Stimulated activated CD4-positive, alpha-beta T cell treated with anti-CD3 and anti-CD28 coated beads, Interleukin-1b, Interleukin-23, amount 100 ng/mL, for 1 hour (primary cell): ENCODE data around the gene ACTN2.

Experiments used
- DNase-seq, 2 donors: peaks; one replicate each; pipeline ENCODE4 v3.0.0-alpha.2; 2020; ENCODE audit warnings: low read depth in 2 of 2

Gene ACTN2

DNA sequence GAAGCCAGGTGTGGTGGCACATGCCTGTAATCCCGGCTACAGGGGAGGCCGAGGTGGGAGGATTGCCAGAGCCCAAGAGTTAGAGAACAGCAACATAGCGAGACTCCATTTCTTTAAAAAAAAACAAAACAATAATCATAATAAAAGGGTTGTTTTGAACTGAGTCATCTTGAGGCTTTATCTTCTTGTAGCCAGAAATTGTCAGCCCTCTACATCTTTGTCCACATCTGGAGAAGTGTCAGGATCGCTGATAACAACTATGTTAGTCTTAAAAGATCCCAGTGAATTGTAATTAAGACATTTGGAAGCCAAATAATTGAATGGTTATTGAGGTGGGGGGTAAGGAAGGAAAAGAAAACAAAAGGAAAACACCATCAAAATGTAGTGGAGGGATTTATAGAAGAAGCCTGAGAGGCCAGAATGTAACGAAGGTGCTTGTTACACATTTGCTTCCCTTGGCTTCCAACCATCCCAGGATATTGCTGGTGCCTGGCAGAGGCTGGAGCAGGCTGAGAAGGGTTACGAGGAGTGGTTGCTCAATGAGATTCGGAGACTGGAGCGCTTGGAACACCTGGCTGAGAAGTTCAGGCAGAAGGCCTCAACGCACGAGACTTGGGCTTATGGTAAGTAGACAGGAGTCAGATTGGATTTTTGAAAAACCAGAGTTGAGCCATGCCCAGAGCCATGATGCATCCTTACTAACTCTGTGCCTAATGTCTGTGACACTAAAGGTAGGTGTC, 56.3 kb downstream of the ACTN2 start:
- DNase-seq, result no peak

DNA sequence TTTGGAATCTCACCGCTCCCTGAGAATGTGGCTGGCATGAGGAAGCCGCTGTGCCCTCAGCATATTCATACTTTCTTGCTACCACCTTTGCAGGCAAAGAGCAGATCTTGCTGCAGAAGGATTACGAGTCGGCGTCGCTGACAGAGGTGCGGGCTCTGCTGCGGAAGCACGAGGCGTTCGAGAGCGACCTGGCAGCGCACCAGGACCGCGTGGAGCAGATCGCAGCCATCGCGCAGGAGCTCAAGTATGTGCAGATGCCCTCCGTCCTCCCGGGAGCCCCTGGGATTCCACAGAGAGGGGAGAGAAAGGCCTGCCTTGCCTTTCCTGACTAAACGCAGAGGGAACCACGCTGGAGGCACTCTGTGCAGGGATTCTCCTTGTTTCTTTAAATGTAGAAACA, 58.2 kb downstream of the ACTN2 start:
- no peak for DNase-seq

DNA sequence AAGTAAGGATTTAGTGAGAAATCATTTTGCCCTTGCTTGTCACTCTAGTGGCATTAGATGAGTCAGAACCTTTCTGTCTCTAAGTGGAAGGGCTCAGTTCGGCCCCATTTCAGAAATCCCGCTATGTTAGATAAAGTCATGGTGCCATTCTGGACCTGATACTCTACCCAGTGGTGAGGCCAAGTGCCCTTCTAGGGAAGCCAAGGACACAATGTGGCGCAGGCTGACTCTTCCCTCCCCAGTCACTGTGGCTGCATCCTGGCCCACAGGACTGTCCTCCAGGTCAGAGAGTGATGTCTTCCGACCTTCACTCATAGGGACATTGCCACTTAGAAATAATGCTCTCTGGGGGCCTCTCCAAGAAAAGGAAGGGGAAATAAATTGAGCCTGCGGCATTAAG, 60.5 kb downstream of the ACTN2 start:
- no peak for DNase-seq

DNA sequence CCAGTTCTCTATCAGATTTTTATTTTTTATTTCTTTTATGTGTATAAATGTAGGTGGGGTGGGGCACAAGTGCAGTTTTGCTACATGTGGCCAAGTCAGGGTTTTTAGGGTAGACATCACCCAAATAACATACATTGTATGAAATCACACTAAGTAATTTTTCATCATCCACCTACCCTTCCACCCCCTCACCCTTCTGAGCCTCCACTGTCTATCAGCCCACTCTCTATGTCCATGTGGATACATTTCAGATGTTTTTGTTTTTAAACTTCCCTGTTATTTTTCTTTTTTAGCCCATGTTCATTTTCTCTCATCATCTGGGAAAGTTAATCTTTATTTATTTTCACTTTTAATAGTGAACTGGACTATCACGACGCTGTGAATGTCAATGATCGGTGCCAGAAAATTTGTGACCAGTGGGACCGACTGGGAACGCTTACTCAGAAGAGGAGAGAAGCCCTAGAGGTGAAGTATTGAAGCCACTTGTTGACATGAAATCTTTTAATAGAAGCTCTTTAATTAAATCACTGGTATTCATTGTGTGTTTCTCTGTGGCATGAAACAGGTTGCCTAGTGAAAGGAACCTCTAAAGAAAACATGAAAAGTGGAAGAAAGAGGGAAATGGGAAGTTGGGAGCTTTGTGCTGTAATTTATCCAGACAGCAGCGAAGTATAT, 61.1 kb downstream of the ACTN2 start:
- DNase-seq, result no peak

DNA sequence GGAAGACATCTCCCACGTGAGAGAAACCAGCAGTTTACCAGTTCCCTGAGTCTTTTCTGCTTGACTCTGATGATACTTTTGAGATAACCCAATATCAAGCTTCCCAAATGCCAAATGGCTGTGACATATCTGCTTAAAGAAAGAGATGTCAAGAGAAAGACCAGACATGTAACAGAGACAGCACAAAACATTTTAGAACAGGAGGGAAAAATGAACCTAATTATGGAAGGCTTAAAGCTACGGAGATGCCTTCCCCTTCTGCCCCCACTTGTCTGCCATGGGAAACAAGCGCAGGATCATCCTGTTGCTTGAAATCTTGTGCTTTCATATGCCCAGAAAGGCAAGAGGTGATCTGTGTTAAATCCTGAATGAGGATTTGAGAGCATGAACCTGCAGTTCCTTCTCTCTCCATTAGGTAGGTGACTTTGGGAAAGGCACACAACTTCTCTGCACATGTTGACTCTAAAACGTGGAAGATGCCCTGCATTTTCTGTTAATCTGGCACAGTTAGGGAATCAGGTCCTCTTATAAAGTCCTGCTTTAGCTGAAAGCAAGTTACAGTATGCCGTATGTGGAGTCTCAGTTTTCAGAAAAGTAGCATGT, 62.1 kb downstream of the ACTN2 start:
- DNase-seq, result no peak

DNA sequence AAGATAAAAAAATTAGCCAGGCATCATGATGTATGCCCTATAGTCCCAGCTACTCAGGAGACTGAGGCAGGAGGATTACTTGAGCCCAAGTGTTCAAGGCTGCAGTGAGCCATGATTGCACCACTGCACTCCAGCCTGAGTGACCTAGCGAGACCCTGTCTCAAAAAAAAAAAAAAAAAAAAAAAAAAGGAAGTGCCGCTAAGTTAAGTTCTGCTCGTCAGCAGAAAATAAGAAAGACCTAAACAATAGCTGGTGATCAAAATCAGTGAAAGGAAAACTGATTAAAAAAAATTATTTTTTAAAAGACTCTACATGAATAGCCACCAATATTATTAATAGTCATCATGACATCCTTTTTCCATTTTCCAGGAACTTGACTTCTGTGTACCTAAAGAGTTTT, 64.6 kb downstream of the ACTN2 start:
- no peak for DNase-seq

DNA sequence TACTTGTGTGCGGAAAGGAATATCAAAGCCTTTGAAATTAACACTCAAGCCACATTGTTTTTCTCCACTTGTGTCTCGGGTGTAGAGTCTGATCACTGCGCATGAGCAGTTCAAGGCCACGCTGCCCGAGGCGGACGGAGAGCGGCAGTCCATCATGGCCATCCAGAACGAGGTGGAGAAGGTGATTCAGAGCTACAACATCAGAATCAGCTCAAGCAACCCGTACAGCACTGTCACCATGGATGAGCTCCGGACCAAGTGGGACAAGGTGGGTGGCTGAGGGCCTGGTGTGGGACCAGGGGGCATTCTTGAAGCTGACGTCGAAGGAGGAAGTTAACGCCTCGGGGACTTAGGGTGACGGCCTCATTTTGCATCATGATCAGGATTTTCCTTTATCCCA, 65.1 kb downstream of the ACTN2 start:
- DNase-seq, result no peak

DNA sequence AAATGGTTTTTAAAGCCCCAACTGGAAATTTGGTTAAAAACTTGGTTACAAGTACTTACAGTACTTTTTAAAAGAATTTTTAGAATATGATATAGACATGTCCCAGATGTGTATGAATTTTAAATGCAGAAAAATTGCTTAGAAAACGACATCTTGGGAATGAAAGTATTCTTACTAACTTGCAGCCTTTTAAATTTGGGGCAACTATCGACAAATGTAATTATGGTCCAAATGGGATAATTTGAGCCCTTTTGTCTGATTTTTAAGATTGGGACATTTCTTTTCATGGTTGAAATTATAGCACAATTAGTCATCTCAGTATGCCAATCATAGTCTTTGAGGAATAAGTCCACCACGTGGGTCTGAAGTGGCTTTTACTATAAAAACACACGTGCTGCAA, 65.6 kb downstream of the ACTN2 start:
- DNase-seq, result no peak

DNA sequence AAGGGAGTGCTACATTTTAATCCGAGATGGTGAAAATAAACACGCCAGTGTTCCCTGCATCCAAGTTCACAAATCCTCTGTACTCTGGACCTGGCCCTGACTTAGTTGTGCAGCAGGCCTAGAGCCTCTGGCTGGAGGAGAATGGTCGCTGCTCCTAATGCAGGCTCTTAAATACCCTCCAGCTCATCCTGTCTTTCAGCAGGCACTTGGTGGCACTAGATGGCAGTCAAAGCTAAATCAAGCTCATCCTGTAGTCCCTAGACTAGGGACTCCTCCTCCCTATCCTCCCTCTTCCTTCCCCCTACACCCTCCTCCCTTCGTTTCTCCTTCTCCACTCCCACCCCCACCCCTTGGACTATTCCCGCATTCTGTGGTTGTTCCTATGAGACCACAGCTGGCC, 67.2 kb downstream of the ACTN2 start:
- no peak for DNase-seq

DNA sequence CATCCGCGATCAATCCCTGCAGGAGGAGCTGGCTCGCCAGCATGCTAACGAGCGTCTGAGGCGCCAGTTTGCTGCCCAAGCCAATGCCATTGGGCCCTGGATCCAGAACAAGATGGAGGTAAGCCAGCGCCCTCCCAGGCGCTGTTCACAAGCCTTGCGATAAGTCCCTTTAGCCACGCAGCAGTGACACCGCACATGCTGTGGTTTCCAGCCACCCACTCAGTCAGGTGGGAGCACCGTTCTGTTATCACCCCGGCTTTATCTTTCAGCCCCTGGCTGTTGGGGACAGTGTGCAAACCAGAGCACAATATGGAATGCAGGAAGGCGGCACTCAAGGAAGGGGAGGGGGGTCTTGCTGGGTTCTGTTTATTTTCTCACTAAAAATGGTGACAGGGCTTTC, 67.7 kb downstream of the ACTN2 start:
- no peak for DNase-seq

DNA sequence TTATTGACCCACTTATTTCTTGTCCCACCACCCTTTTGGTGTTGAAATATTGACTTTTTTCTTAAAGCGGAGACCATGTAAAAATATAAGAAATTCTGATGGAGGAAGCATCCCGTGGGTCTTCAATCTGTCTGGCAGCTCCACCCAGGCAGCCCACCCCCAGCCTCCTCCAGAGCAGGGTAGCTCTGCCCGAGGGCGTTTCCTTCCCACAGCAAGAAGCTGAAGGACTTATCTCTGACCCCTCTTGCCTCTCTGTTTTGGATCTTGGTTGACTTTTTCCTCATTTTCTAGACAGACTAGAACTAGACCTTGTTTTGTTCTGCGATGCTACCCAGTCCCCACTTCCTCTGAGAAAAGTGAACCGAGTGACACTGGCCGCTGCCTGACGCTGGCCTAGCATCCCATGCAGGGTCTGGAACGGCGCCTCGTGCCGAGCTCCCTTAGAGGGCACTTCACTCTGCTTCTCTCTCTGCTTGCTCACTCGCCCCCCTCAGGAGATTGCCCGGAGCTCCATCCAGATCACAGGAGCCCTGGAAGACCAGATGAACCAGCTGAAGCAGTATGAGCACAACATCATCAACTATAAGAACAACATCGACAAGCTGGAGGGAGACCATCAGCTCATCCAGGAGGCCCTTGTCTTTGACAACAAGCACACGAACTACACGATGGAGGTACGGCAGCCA, 68.4 kb downstream of the ACTN2 start:
- DNase-seq, result no peak

DNA sequence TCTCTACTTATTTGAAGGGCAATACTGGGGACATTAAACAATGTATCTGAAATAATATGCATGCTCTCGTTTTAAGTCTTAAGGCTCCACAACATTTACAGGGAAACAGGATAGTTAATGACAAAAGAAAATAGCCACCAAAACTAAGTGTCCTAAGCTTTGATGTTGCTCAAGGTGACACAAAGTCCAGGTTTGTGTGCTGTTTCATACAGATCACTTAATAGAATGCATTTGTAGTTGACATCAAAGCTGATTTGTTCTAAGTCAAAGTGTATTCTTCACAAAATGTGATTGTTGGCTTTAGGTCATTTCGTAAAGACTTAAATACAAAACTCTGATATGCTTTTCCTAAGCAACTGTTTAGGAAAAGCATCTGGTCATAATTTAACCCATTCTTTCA, 71.3 kb downstream of the ACTN2 start:
- no peak for DNase-seq

DNA sequence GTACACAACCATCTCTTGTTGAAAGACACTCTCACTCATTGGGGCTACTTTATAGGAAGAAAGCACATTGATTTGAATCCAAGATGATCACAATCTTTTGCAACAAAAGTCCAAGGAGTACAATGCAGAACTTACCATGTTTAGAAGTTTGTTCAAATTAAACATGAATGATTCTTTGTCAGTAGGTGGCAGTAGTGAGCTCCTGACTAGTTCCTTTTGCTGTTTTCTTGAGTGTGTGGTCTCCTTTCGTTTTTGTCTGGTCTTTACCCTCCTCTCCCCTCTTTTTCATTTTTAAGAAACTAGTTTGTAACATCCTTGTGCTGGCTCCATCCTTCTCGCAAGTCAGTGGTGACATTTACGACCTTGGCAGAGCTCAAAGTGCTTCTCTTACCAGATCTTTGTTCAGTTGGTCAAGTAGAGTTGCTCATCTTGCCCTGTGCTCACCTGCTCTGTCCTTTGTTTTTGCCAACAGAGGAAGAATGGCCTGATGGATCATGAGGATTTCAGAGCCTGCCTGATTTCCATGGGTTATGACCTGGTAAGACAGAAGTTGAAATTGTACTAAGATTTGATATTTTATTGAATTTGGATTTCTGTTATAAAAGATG, 73.1 kb downstream of the ACTN2 start:
- no peak for DNase-seq

DNA sequence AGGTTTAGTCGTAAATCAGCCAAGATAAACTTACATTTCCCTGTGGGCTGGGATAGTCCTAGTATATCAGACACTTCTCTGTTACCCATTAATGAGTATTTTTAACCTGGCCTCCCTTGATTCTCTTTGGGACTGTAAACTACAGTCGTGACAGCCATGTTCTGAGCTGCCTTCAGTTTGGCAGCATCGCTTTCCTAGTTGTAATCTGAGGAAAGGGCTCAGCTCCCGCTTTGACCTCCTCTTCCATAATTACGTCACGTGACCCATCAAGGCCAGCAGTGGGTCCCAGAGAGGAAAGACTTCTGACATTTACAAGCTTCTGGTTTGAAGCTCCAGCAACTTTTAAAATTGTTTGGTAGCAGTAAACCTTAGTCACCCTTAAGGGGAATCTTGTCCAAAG, 74.2 kb downstream of the ACTN2 start:
- DNase-seq, result no peak

DNA sequence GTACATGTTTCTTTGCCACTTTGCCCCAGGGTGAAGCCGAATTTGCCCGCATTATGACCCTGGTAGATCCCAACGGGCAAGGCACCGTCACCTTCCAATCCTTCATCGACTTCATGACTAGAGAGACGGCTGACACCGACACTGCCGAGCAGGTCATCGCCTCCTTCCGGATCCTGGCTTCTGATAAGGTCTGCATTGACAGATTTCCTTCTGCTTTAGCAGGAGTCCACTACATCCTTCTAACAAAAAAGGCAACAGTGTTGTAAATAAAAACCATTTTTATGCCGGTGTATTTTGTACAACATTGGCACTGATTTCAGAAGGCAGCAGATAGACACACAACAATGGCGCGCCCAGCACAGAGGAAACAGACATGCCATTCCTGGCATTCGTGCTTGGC, 74.7 kb downstream of the ACTN2 start:
- no peak for DNase-seq

DNA sequence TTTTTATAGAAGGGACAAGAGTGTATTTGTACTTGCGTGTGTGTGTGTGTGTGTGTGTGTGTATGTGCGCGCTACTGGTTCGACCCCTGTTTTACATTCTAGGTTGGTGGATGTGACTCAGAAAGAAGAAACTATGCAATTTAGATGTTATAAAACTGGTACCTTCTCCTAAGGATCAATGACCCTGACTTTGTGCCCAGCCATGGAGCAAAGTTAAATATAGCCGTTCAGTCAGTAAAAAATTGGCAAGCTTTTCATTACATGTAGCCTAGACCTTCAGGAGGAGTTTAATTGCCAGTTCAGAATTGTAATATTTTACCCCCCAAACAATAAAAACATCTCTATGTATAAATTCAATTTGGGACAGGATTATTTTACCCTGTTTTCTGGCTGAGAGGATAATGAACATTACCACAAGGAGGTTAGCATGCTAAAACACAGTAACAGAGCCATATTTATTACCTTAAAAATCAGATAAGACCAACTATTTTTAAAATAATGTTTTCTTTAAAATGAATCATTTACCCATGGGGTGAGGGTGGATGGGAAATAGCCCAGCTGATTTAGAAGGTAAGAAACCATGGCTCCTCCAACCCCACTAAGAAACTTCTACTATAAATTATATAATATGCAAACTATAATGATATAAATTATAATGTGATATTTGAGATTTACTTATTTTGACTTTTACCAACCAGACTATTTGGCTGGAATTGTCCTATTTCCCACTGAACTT, 75.3 kb downstream of the ACTN2 start:
- no peak for DNase-seq

DNA sequence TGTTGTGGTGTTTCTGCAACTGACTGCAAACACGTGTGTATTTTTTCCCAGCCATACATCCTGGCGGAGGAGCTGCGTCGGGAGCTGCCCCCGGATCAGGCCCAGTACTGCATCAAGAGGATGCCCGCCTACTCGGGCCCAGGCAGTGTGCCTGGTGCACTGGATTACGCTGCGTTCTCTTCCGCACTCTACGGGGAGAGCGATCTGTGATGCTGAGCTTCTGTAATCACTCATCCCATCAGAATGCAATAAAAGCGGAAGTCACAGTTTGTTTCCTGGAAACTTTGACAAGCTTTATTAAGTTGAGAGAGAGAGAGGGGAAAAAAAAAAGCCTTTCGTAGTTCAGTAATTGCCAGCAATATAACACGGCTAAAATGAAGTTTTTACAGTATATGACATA, 76.1 kb downstream of the ACTN2 start:
- DNase-seq, result no peak

DNA sequence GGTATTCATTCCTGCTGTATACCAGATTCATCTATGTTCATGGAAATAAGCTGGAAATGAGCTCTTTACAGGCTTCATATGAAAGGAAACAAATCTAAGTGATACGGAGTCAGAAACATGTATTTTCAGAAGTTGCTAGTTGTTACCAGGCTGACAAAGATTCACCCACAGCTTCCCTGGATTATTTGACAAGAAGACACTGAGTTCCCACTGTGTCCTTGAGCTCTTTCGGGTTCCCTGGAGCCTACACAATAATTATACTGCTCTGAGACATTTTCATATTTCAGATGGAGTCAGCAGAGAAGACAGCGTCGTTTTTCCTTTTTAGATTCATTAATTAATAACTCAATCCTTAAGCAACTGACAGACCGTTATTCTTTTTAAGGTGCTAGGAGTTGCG, 79.5 kb downstream of the ACTN2 start:
- DNase-seq, result no peak

DNA sequence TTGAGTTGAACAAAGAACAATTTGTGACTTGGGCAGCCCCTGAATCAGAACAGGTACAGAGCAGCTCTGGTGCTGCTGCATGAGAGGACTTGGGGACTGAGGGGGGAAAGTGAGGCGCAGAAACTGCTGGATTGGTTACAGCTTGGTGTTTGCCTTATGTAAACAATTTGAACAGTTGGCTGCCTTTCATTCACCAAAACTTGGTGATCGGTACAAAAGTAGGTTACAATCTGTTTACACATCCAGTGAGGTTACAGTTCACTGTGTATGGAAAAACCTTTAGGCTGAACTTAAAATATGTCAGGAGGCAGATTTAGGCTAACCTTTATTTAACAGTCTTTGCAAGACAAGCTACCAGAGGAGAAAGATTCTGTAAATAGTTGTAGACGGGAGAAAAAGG, 80.2 kb downstream of the ACTN2 start:
- no peak for DNase-seq

DNA sequence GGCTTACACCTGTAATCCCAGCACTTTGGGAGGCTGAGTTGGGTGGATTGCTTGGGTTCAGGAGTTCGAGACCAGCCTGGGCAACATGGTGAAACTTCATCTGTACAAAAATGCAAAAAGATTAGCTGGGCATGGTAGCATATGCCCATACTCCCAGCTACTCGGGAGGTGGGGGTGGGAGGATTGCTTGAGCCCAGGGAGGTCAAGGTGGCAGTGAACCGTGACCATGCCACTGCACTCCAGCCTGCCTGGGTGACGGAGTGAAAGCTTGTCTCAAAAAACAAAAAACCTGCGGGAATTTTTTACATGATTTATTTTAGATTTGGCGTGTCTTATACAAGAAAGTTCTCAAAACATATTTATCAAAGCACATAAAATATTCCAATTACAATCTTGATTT, 81.0 kb downstream of the ACTN2 start:
- no peak for DNase-seq

DNA sequence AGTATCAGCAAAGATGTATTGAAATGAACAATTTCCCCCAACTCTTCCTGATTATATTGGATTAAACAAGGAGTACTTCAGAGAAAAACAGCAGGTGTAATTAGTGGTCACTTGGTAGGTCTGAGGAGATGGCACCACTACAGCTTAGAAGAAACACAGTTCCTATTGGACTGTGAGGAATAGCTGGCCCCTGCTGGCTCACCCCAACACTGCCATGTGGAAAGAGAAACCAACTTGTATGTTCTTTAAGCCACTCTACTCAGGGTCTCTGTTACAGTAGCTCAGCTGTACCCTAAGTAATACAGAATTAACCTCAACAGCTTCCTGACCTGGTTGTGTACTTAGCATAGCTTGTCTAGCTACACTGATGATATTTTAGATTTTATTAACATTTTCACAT, 82.3 kb downstream of the ACTN2 start:
- DNase-seq, result no peak

DNA sequence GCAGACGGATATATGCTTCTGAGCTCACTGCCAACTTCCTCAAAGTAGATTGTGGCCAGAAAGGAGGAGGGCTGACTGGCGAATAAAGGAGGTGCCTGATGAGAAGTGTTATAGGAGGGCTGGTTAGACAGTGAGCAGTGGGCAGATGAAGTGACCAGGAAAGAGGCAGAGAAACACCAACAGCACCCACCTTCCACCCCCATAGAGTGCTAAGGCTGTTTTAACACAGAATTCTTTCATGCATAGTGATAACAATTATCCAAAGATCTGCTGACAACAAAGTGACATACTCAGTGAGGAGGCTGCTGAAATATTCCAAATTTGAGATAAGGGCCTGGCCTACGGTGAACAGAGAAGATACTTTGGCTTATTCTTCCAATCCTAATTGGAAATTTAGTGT, 87.6 kb downstream of the ACTN2 start:
- no peak for DNase-seq
